Measurements from ENCODE around the gene HEXD.
"Not testable (repeated sequence)": the region's sequence is repeated elsewhere in the genome, so short reads cannot be mapped to it uniquely, and the experiment has no call there.

- not testable (repeated sequence) for TF ChIP-seq LEF1 (IDR thresholded peaks at IDR 0.05; ENCODE audit: borderline replicate concordance); FOXM1 (IDR thresholded peaks at IDR 0.05; ENCODE audit: borderline replicate concordance); FOXA1 (IDR thresholded peaks at IDR 0.05); CTBP1 (IDR thresholded peaks at IDR 0.05; ENCODE audit: borderline replicate concordance); BHLHE40 (IDR thresholded peaks at IDR 0.05; ENCODE audit: borderline replicate concordance); ELF4 (IDR thresholded peaks at IDR 0.05); FOXK2 (IDR thresholded peaks at IDR 0.05); SUZ12 (IDR thresholded peaks at IDR 0.05)
These were observed 41.8 kb downstream of the HEXD start for GRCh38 chr17:82459936-82460335.

Data from HEK293T (cell line).